C4-2B (cell line): ENCODE measurements around the gene LAD1.
A peak's percentile ranks its signal among the peaks of the same experiment; 100 is the strongest.

ENCODE experiments used
- H3K27ac ChIP-seq: fragments of 450-650 bp; 2 replicates; pipeline ENCODE4 v1.5.1; 2017
- ZFX ChIP-seq: fragments of 450-650 bp; IDR thresholded peaks from 2 replicates; pipeline ENCODE4 v1.6.1; 2017
- TF ChIP-seq, protein P1 (sequence below): fragments of 450-650 bp; conservative IDR thresholded peaks from 2 replicates; pipeline ENCODE4 v1.5.1; 2017; ENCODE audit warnings: mild to moderate bottlenecking

The LAD1 gene

DNA sequence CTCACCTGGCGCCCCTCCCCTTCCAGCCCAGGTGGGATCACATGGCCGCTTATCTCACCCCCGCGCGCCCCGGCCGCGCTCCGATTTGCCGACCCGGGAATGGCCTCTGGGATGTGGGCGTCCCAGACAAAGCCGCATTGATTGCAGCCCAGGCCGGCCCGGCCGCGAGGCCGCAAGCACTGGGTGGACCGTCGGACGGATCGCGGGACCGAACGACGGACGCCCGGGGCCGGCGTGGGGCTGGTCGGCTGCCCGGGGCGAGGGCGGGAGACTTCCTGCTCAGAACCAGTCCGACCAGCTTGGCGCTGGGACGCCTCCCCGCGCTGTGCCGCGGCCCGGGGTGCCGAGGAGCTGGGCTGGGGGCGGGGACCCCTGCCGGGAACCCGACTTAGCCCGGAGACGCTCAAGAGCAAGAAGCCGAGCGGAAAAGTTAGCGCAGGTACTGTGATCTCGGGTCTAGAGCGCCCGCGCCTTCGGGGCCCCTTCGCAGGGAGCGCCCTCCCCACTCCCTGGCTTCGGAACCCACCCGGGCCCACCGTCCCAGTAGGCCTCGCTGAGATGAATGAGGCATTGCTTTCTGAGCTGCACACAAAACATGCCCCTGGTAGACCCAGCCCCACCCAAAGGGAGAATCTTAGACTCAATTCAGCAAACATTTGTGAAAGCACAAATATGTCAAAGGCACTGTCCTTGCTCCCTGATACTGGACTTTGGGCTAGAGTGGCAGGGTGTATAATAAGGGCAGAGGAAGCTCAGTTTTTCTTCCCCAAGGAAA lies 415 bp upstream of the LAD1 start:
- TF ChIP-seq ZFX: peak; percentile 80
- TF ChIP-seq, protein P1, sequence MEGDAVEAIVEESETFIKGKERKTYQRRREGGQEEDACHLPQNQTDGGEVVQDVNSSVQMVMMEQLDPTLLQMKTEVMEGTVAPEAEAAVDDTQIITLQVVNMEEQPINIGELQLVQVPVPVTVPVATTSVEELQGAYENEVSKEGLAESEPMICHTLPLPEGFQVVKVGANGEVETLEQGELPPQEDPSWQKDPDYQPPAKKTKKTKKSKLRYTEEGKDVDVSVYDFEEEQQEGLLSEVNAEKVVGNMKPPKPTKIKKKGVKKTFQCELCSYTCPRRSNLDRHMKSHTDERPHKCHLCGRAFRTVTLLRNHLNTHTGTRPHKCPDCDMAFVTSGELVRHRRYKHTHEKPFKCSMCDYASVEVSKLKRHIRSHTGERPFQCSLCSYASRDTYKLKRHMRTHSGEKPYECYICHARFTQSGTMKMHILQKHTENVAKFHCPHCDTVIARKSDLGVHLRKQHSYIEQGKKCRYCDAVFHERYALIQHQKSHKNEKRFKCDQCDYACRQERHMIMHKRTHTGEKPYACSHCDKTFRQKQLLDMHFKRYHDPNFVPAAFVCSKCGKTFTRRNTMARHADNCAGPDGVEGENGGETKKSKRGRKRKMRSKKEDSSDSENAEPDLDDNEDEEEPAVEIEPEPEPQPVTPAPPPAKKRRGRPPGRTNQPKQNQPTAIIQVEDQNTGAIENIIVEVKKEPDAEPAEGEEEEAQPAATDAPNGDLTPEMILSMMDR: no peak

DNA sequence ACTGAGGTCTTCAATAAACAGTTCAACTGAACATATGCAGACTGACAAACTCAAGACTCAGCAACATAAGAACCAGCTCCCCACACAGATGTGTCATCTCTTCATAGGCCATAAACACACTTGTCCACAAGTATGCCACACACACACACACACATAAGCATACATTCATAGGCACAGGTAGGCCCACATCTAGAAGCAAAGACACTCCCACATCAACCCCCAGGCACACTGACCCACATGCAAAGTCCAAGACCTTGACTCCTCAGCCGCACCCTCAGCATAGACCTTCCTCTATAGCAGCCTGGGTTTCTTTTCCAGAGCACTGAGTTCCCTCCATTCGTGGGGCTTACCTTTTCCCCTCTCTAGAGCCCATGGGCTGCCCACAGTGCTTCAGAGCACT lies 1.4 kb downstream of the LAD1 start:
- TF ChIP-seq ZFX: no peak
- TF ChIP-seq, protein P1: no peak
- H3K27ac ChIP-seq: peak overlapping the region; percentile 93

More for the DNA sequence above, 415 bp upstream of the LAD1 start:
- H3K27ac ChIP-seq: peak overlapping the region; percentile 93

DNA sequence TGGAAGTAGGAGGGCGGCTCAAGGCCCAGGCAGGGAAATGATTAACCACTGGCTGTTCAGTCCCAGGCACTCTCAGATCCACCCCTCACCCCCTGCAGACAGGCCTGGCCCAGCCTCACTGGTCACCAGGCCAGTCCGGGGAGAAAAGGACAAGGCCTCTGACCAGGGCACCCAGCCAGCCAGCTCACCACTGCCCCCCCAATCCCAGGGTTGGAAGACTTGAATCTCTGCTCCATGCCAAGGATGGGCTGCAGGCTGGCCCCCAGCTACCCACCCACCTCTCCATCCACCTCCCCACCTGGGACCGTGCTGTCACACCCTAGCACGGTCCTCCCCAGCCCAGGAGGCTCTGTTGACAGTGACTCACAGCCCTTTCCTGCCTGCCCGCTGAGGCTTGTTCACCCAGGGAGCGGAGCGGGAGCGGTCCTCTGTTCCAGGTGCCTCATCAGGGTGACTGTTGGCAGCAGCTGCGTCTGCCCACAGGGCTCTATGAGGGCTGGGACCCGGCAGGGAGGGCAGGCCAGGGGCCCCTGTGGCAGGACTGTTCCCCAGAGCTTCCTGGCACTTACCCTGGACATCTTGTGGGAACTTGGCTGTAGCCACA lies 2.2 kb downstream of the LAD1 start:
- TF ChIP-seq, protein P1: no peak
- no peak for TF ChIP-seq ZFX
- peak overlapping the region; percentile 12; the same call in 1 of the 2 replicates for H3K27ac ChIP-seq

DNA sequence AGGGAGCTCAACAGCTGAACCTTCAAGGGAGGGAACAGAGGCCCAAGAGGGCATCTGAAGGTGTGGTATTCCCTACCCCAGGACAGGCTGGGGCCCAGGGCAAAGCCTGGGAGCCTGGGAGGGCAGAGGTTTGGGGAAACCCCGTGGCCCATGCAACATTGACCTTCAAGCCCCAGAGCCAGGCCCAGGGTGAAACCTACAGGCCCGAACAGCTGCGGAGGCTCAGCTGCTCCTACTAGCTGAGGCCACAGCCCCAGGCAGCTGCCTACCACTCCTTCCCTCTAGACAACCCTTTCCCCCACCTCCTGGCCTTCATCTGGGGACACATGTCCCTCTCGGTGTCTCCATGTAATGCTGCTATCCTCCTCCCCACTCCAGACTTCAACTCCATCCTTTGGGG lies 3.2 kb downstream of the LAD1 start:
- no peak overlapping the region for H3K27ac ChIP-seq
- TF ChIP-seq, protein P1: no peak
- TF ChIP-seq ZFX: no peak

DNA sequence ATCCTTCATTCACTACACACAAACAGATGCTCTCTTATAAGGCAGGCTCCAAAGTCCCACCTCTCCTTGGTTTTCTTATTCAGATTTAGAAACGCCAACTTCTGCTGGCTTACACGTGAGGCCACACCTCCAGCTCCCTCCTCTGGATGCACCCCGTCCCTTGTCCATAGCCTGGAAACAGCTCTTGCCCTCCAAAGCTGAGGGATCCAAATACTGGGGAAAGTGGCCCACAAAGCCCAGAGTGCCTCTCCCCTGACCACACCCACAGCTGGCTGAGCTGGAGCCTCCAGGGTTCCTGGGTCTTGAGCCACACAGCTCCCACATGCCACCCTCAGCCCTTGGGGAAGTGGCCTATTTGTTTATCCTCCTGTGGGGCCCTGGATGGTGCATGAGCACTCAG lies 4.5 kb downstream of the LAD1 start:
- no peak for TF ChIP-seq ZFX
- TF ChIP-seq, protein P1: no peak

DNA sequence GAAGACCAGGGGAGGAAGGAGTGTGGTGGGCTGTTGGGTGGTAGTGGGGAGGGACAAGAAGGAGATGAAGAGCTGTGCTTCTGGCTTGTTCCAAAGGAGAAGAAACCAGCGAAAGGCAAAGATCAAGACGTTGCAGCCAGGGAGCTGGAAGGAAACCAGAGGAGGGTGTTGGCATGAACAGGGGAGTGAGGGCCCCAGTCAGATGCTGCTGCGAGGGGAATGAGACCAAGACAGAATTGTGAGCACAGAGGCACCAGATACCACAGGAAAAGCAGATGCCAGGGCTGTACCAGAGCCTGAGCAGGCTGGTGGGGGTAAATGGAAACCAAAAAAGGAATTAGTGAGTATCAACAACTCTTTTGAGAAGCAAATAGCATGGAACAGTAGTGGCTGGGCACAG lies 6.0 kb downstream of the LAD1 start:
- no peak overlapping the region for H3K27ac ChIP-seq
- no peak for TF ChIP-seq ZFX
- TF ChIP-seq, protein P1: no peak

More for the DNA sequence above, 4.5 kb downstream of the LAD1 start:
- no peak overlapping the region for H3K27ac ChIP-seq

DNA sequence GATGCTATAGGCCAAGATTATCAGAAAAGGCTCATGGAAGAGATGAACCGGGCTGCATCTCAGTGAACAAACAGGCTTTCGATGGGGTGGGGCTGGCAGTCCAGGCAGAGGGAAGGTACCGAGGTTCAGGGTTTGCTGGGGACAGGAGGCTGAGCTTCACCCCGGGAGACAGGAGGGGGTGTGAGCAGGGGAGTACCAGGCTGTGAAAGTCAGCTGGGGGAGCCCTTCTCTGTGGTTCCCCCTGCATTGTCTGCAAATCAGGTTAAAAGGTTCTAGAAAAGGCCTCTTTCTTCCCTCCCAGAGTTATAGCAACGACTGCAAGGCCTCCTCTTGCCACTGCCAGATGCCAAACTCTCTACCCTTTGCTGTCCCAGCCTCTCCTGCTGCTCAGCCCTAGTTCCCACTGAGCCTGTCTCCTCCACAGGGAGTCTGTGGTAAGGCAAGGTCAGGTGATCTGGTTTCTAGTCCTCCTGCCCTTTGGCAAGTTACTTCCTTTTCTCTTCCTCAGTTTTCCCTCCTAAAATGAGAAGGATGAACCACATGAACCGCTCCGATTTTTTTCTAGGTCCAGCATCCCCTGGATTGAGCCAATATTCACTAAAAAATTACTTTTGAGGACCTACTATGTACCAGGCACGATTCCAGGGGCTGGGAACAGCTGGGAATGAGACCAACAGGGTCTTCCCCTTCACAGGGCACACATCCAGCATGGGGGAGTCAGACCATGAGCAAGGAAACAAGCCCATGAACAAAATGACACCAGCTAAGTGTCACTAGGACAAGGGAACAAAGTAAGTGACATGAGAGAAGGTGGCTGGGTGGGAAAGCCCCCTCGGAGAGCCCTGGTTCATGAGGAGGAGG lies 7.2 kb downstream of the LAD1 start:
- TF ChIP-seq, protein P1: no peak
- TF ChIP-seq ZFX: no peak
- no peak overlapping the region for H3K27ac ChIP-seq
